ENCODE data around the gene RRAS2.
"Not testable (repeated sequence)": the region's sequence is repeated elsewhere in the genome, so short reads cannot be mapped to it uniquely, and the experiment has no call there.

RRAS2 gene

DNA sequence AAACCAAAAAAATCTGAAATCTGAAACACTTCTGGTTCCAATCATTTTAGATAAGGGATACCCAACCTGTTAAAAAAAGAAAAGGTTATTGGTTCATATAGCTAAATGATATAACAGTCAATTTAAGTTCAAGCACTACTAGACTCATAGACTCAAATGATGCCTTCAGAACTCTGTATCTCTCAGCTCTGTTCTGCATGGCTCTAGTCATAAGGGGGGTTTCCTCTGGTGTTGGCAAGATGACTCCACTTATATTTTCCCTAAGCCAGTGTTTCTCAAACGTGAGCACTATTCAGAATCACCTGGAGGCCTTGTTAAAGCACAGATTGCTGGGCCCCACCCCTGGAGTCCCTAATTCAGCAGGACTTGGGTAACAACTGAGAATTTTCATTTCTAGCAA is 11.5 kb upstream of the RRAS2 start:
- DNase-seq, result no peak

DNA sequence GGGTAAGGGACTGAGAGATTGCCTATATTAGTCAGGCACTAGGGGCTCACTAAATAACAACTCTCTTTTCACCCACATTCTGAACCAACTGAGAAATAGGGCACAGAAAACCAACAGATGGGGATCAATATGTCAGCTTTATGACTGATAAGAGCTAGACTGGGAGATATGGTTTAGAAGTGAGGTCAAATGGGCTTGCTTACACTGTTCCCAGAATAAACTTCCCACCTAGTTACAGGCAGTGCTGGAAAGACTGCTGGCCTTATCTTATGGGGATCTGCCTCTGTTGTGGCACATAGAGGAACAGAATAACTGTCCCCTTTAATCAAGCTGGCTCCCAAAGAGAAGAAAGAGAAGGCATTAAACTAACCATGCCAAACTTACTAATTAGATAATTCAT is 10.6 kb upstream of the RRAS2 start:
- no peak for DNase-seq

DNA sequence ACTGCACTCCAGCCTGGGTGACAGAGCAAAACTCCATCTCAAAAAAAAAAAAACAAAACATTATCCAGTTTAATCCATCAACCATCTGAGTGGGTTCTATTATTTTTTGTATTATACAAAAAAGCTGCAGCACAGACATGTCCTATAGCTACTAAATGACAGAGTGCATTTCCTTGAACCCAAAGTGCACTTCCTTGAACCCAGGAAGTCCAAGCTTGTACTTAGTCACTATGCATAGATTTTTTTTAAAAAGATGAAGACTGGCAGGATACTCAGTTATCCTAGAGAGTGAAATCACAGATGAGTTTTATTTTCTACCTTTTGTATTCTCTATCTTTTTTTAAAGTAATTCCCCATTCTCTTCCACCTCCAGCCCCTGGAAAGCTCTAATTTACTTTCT is 8.0 kb upstream of the RRAS2 start:
- no peak for DNase-seq

DNA sequence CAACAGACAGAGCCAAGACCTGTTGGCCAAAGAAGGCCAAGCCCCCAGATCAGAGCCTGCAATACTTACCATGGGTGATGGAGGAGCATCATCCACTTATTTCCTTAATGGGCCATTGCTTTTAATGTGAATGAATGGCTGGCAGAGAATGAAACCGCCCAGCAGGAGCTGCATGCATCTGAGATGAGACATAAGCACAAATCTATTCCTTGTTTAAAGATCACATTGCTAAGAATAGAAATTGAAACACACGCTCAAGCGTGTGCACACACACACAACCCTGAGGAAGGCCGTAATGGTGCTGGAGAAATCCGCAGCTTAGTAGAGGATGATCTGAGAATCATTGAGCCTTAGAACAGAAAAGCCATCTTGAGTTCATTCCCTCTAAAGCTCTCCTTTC is 5.3 kb upstream of the RRAS2 start:
- DNase-seq, result no peak

GRCh38 chr11:14362611-14363010 is 3.6 kb upstream of the RRAS2 start:
- DNase-seq, result no peak

GRCh38 chr11:14361951-14362350 is 3.0 kb upstream of the RRAS2 start:
- DNase-seq, result no peak

GRCh38 chr11:14360976-14361375 is 2.0 kb upstream of the RRAS2 start:
- DNase-seq, result no peak

DNA sequence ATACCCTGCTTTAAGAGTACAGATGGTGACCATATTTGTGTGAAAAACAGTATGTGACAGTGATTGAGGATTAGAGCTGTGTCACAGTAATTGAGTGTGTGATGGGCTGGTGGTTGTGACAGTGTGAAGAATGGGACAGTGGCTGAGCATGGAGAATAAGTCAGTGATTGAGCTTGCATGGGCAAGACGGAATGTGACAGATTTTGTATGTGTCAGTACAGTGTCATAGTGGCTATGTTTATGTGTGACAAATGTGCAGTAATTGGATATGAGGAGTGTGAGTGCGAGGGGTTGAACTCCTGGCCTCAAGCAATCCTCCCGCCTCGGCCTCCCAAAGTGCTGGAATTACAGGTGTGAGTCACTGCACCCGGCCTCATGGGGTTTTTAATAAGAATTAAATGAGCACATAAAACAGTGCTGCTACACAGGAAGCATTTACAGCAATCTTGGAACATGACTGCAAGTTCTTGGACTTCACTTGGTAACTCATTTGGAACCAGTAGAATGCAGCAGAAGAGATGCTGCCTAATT is 583 bp upstream of the RRAS2 start:
- no peak for DNase-seq

DNA sequence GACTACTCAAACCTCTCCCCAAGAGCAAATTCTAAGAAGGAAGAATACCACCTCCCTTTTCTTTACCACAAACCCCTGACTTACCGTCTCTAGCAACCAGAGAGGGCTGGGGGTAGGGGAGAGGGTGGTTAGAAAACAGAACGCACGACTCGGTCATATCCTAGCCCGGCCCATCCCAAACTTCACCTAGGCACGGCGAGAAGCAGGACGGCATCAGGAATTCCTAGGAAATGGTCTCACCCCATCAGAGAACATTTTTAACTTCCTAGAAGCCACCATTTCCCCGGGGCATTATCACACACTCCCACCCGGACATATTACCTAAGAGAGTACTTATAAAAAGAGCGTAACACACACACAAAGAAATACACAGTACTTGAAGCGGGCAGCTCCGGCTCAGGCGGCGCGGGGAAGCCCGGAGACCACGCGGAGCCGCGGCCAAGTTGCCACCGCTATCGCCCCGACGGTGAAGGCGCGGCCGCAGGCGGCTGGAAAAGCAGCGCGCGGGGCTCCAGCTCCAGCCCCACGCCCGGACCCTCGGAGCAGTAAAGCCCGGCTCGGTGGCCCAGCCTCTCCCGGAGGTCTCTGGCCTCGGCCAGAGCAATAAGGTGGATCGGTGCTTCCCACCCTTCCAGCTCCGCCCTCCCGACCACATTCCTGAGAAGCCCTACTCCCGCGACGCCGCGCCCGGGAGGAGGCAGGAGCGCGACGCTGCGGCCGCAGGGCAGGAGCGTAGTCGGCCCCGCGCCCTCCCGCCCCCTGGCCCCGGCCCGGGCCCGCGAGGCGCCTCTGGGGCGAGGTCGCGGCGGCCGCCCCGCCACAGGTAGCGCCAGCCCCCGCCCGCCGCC is 878 bp downstream of the RRAS2 start:
- peak; percentile 4 for DNase-seq

DNA sequence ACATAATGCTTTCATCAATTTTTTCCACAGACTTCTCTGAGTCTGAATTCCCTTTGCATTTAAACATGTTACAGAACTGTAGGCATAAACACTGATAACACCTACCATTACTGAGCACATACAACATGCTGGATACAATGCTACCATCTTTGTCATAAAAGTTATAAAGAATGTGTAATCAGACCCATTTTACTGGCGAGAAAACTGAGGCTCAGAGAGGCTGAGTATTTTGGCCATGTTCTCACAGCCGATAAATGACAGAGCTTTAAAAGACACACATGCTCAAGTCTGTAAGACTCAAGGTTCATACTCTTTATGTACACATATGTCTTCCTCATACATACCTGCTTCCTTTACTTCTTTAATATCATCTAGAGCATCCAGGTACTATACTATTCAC is 2.6 kb downstream of the RRAS2 start:
- DNase-seq, result no peak

GRCh38 chr11:14354604-14355003 is 4.4 kb downstream of the RRAS2 start:
- DNase-seq, result not testable (repeated sequence)

DNA sequence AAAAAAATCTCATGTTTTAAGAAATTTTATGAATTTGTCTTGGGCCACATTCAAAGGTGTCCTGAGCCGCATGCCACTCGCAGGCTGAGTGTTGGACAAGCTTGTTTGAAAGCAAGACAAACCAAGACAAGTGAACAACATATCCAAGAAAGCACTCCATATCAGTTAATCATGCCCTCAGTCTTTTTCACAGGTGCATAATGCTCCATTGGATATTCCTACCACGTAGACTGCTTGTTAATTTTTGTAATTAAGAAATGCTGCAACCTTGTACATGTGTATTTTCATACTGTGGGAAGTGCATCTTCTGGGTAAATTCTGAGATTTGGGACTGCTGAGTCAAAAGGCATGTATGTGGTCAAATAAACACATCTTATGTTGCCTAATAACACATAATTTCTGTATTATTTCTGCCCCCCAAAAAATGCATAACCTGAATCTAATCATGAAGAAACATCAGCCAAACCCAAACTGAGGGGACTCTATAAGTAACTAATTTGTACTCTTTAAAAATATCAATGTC is 8.2 kb downstream of the RRAS2 start:
- no peak for DNase-seq

GRCh38 chr11:14350215-14350614 is 8.8 kb downstream of the RRAS2 start:
- no peak for DNase-seq

DNA sequence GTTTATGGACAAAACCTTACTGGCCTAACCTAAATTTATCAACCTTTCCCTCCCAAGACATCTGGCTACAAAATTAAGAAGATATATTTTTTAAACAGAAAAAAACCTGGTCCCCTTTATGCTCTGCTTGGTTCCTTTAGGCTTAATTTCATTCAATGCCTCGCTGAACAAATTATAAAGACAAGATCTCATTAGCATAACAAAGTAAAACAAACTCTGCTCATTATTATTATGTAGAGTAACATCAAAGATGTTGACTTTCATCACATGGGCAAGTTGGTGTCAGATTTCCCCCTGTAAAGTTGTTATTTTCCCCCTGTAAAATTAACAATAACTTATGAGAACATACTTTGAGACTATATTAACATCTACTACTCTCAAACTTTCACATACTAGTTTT is 11.0 kb downstream of the RRAS2 start:
- DNase-seq, result no peak

- no peak for DNase-seq
Measured at GRCh38 chr11:14347494-14347893, 11.5 kb downstream of the RRAS2 start.

- DNase-seq, result no peak
Measured at GRCh38 chr11:14346303-14346955, 12.6 kb downstream of the RRAS2 start.

GRCh38 chr11:14345668-14346067 is 13.3 kb downstream of the RRAS2 start:
- no peak for DNase-seq

GRCh38 chr11:14345016-14345415 is 14.0 kb downstream of the RRAS2 start:
- DNase-seq, result not testable (repeated sequence)

DNA sequence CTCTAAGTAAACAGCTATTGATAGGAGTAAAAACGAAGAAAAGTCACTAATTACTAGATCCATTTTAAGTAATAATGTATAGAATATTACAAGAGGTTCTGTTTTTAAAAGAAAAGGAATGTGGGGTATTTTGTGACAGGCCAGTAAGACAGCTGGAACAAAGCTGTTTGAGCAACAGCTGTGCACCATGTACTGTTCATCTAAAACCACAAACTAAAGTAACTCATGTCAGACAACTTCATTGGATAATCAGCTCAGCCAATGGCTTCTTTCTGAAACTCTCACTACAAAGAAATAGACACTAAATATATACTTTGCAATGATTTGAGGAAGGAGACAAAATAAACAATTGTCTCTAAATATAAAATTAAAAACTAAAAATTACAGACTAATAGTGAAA is 16.1 kb downstream of the RRAS2 start:
- no peak for DNase-seq

DNA sequence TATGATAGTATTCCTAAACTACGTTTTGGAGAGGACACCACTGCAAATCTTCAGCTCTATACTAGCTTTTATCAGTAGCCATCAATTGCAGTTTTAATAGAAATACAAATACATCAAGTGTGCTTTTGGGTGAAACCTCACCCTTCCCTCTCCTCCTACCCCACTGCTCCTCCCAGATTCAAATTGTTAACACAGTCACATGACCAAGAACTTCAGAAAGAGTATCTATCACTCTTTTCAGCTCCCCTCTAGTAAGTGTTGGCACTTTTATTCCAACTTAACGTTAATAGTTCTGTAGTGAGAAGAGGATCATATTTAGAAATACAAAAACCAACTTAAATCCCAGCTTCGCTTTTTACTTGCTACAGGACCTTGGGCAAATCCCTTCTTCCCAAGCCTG is 17.0 kb downstream of the RRAS2 start:
- DNase-seq, result no peak

GRCh38 chr11:14340721-14341120 is 18.3 kb downstream of the RRAS2 start:
- DNase-seq, result no peak

GRCh38 chr11:14339356-14339755 is 19.6 kb downstream of the RRAS2 start:
- no peak for DNase-seq

- no peak for DNase-seq
Measured at GRCh38 chr11:14336507-14337503, 22.2 kb downstream of the RRAS2 start.

Measured in effector CD4-positive, alpha-beta T cell (primary cell).